Inflammatory macrophage (primary cell): ENCODE results near the gene MCM8.

Experiments used
- DNase-seq, 2 donors: peaks; one replicate each; pipeline ENCODE4 v3.0.0-alpha.2; 2020 to 2022

Gene MCM8

DNA sequence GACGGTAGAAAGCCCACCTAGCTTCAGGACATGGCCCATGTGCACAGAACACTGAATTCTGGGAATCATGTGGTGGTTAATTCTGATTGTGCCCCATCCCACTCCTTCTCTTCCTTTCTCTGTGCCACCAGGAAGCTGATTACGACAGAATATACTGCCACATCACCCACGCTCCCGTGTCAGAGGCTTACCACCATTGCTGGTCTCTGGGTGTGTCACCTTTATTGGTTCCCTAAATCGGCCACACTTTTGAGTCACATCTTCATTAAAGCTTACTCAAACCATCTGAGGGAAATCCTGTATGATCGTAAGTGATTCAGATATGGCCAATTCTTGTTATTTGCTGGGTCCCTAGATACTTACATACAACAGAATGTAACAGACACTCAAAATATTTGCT is 3.2 kb upstream of the MCM8 start:
- peak; percentile 93 to 96 for DNase-seq

DNA sequence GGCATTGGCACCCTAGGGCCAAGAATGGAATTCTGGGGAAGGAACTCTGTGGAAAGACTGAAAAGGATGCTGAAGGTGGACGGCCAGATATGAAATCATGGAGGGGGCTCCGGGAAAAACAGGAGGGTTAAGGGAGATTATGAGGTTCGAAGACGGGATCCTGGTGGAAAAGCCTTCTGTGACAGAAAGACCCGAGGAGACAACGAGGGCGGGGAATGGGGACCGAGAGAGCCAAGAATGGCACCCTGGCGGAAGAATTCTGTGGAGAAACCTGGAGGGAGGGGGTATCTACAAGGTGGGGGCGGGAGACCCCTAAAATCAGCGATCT is 545 bp upstream of the MCM8 start:
- DNase-seq, result no peak

DNA sequence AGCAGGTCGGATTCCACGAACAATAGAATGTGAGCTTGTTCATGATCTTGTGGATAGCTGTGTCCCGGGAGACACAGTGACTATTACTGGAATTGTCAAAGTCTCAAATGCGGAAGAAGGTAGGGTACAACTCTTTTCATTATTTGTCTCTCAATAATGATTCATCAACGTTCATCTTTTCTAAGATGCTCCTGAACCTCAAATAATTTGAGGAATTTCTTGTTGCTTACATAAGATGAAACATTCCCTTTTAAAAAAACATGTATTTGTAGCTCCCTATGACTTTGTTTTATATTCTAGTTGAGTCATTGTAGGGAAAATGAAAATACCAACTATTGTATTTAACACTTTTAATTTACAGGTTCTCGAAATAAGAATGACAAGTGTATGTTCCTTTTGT is 17.0 kb downstream of the MCM8 start:
- DNase-seq, result no peak

DNA sequence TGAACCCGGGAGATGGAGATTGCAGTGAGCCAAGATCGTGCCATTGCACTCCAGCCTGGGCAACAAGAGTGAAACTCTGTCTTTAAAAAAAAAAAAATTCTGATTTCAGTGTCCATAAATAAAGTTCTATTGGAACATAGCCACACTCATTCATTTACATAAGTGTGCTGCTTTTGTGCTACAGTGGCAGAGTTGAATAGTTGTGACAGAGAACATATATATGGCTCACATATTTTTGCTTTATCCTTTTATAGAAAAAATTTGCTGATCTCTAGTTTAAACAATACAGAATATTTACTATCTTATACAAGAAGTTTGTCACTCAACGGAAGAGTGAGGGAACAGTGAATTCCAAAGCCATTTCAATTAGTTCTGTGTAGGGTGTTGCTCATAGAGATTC is 18.0 kb downstream of the MCM8 start:
- DNase-seq, result no peak

DNA sequence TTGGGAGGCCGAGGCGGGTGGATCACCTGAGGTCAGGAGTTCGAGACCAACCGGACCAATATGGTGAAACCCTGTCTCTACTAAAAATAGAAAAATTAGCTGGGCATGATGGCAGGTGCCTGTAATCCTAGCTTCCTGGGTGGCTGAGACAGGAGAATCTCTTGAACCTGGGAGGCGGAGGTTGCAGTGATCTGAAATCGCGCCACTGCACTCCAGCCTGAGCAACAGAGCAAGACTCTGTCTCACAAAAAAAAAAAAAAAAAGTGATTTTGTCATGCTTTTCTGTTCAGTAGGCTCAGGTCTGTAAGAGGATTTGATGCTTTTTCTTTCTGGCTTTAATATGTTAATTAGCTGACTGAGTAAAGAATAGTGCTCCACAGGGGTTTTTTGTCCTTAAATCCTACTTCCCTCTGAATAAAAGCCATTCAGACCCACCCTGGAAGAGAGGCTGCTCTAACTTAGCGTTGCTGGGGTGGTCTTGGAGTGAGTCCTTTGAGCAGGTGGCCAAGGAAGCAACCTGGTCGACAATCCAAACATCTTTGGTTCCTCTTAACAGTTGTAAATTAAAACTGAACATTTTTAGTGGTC is 19.0 kb downstream of the MCM8 start:
- no peak for DNase-seq

DNA sequence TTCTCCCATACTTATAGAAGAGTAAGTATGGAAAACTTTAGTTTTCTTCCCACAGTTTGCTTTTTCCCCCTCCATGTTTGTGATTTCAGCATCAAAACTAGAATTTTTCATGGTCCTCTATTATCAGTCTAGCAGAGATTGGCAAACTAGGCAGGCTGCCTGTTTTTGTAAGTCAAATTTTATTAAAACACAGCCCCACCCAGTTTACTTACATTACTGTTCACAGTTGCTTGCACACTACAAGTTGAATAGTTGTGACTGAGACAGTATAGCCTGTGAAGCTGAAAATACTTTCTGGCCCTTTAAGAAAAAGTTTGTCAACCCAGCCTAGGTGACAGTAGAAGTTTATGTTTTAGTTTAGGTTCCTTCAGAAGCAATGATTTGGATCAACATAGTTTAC is 19.5 kb downstream of the MCM8 start:
- DNase-seq, result no peak

DNA sequence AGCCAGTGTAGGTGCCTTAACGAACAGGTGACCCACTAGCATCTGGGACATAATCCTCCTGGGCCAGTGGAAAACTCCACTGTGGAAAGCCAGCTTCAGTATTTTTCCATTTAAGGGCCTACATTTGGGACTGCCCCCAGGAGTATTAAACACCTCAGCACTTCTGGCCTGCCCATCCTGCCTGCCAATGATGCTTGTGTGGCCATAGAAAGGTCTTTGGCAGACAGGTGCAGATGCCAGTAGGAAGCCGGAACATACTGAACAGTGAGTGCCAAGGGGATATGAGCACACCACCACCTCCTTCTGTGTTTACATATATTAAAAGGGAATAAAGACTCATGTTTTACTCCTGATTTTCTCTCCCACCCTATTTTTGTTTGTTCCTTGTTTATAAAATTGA is 19.9 kb downstream of the MCM8 start:
- no peak for DNase-seq

DNA sequence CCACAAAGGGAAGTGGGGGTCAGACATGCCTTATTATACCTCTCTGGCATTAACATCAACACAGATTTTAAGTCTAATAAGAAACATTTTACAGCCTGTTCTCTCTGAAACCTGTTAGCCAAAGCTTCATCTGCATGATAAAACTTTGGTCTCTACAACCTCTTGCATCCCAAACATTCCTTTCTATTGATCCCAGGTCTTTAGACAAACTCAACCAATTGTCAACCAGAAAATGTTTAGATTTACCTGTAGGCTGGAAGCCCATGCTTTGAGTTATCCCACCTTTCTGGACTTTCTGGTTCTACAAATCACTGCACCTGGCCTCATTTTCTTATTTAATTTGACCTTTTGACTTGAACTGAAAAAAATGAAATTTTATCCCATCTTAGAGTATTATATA is 20.8 kb downstream of the MCM8 start:
- DNase-seq, result no peak

DNA sequence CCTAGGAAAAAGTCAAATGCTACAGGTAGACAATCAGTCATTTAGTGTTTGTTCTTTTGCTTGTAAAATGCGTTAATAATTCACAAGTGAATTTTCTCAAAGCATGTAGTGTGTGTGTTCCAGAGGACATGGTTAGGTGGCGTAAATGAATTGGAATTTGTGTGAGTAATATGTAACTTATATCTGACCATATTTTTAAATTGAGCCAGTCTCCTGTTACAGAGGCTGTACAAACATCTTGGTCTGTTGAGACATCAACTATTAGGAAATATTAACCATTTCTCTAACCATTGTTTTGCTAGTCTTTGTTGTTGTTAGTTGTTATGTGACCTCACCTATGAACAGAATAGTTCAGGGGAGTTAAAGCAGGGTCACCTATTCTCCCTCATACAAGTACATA is 22.7 kb downstream of the MCM8 start:
- DNase-seq, result no peak

DNA sequence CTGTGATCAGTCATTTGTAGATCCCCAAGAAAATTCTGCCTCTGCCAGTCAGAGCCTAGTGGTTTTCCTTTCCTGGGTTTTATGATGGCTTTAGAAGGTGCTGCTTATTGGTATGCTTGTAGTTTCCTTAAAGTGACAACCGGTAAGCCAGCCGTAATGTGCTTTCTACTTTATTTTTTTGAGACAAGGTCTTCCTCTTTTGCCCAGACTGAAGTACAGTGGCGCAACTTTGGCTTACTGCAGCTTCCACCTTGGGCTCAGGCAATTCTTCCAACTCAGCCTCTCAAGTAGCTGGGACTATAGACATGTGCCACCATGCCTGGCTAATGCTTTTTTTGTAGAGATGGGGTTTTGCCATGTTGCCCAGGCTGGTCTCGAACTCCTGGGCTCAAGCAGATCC is 23.5 kb downstream of the MCM8 start:
- DNase-seq, result peak; percentile 56 to 60

DNA sequence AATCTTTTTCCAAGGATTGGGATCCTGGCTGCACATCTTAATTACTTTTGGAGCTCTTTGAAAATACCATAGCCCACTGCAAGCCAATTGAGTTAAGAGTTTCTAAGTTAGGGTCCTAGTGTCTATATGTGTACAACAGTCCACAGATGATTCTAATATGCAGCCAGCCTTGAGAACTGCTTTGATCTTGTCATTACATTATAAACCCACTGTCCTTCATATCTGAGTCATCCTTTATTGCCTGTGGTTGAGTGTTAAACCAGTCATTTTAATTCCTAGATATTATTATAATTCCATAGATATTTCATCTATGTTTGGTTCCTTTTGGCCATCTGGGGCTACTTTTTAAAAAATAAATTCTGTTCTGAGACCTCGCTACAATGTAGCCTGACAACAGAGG is 24.1 kb downstream of the MCM8 start:
- no peak for DNase-seq

DNA sequence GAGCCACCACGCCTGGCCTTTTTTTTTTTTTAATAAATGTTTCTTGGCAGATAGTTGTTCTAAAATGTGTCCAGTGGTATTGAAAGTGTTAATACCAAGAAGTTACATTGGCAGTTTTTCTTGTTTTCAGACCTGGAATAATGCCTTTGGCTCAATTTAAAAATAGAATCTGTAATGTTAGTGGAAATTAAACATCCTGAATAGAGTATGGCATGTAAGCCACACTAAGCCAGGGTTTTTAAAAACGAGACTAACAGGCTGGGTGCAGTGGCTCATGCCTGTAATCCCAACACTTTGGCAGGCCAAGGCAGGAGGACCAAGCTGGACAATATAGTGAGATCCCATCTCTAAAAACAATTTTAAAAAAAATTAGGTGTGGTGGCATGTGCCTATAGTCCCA is 25.3 kb downstream of the MCM8 start:
- no peak for DNase-seq

DNA sequence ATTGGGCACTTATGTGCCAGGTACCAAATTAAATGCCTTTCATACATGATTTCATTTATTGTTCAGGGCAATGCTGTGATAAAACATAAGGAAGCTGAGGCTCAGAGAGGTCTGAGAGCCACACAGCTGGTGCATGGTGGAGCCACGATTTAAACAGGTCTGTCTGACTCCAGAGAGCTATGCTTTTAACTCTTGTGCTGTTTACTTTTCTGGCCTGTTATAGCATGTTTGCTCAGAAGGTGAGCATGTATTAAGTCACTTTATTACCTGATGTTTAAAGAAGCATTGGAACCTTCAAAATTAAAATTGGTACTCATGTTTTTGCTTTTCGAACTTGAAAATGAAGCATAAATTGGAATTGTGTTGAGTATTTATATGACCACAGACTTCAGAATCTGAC is 26.8 kb downstream of the MCM8 start:
- no peak for DNase-seq

DNA sequence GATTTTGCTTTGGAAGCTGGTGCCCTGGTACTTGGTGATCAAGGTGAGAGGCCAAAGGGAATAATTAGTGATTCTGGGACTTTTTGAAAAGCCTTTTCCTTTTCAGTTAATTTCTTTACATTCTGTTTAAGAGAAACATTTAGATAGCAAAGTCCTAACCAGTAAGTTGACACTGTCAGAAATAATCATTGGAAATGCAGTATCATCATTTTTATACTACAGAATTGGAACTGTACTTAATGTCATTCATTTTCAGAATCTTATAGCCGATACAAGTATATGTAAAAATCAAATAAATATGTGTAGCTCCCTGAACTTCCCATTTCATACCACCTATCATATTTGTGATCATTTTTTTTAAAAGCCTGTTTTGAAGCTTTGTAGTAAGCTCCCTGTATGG is 27.5 kb downstream of the MCM8 start:
- no peak for DNase-seq

DNA sequence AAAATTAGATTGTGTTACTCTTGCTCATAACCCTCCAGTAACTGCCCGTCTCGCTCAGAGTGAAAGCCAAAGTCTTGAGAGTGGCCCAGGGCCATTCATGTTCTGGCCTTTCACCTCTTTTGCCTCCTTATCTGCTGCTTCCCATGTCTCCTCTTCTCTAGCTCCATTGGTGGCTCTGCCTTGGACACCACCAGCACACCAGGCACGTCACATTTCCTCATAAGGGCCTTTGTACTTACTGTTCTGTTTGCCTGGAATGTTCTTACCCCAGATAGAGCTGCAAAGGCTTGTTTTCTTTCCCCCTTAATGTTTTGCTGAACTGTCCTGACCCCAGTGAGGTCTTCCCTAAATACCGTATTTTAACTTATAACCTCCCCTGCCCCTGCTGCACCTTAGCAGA is 29.3 kb downstream of the MCM8 start:
- no peak for DNase-seq

DNA sequence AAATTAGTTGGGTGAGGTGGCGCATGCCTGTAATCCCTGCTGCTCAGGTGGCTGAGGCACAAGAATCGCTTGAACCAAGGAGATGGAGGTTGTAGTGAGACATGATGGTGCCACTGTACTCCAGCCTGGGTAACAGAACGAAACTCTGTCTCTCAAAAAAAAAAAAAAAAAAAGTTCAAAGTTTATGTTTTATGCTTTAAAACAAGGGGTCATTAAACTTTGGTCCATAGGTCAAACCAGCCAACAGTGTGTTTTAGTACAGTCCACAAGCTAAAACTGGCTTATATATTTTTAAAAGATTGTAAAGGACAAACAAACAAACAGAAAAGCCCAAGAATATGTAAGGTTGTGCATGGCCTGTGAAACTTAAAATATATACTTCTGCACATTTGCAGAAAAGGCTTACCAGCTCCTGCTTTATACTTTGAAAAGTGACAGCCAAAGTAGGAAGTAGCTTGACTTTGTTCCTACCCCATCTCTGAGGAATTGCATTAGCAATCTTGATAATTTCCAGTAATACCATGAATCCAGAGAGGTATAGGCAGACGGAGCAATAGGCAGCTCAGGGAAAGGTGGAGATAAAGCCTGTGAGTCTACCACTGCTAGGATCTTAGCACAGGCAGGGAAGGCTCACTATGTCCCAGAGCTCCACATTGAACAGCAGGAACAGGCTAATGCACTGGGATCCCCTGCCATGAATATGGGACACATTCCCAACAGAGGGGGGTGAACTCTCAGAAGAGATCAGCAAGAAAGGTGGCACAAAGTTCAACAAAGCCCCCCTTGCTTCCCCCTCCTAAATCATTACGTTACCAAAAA is 30.5 kb downstream of the MCM8 start:
- no peak for DNase-seq

DNA sequence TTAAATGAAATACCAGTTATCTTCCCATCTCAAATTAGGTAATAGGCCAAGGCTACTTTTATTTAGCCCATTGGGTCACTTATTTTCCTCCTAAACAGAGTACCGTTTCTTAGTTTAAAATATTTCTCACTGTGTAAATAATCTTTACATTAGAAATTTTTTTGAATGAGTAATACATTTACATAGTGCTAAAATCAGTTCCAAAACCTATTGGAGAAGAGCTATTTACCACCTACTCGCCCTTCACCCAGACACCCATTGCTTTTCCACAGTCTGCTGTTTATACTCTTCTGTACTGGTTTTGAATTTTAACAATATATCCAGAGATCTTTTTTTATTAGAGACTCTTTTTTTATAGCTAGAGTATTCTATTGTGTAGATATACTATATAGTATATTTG is 36.9 kb downstream of the MCM8 start:
- no peak for DNase-seq

DNA sequence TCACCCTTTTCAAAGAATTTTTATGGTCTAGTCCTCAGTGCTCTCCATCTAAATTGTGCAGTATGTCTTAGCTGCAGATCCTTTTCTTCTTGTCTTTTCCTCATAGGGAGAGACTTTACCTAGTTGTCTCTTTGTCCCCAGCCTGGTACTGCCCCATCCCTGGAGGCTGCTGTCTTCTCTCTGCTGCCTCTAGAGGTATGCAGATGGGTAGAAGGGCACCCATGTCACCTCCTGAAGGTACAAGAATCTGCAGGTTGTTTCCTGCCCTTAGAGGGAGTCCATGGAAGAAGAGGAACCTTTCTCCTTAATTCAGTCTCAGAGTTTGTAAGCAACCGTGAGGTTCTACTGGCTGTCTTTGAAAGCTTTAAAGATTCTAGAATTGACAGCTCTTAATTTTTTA is 39.1 kb downstream of the MCM8 start:
- no peak for DNase-seq

DNA sequence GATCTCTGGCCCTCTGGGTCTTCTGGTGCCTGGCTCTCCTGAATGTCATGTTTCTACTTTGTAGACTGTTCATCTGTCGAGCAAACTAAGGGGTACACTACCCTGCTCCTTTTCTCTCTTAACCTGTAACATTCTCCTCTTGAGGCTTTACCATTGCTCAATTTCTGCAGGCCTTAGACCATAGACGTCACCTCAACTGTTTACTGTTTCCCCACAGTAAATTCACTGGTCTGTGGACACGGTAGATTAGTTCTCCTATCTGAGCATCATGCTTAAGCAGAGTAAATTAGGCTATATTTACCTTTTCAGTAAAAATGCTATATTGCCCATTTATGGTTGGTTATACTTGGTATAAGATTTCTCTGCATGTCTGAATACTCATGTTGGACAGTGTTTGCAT is 40.5 kb downstream of the MCM8 start:
- no peak for DNase-seq

DNA sequence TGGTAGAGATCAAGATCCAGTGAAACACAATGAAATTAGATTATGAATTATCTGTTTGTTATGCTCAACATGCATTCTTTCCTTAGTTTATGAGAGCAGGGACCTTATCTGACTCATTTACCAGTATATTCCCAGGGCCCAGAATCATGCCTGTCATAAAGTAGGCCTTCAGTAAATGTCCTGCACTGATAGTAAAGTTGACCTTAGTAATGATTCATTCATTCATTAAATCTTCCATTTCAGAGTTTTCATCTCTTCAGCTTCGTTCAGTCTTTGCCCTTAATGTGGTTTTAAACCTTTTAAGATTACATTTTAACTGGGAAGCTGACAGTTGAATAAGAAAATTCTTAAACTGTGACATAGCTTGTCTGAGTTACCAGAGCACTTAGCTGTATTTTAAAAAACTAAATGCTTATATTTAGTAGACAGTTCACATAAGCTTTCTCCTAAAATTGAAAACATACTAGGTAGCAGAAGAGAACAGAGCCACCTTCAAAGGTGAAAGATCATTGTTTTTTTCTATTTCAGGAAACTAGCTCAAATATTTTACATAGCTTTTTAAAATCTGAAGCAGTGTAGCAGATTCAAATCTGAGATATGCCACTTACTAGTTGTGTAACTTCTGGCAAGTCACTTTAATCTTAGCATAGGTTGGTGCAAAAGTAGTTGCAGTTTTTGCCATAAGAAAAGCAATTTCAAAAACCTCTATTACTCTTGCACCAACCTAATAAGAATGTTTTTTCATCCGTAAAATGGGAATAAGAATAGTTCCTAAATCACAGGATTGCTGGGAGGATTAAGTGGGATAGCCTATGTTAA is 41.4 kb downstream of the MCM8 start:
- no peak for DNase-seq

DNA sequence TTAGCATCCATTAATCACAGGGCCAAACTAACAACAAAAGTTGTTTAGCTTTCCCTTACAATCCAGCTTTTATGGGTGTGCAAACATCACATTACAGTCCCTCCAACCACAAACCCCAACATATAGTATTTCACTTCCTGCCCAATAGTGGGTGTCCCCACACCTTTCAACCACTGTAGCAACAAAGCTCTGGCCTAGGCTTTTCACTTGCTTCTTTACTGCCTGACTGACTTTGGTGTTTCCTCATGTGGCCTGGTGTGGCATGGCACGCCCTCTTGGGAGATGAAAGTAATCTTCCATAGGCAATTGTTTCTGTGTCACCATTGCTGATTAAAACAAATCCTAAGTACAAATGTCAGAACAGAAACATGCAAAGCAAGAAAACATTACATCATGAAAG is 46.3 kb downstream of the MCM8 start:
- no peak for DNase-seq

DNA sequence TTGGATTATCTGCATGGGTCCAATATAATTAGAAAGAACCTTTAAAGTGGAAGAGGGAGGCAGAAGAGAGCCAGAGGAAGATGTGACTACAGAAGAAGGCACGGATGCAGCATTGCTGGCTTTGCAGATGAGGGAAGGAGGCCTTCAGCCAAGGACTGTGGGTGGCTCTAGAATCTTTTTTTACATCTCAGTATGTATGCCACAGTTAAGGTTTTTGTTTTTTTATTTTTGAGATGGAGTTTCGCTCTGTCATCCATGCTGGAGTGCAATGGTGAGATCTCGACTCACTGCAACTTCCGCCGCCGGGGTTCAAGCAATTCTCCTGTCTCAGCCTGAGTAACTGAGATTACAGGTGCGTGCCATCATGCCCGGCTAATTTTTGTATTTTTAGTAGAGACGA is 49.3 kb downstream of the MCM8 start:
- no peak for DNase-seq

DNA sequence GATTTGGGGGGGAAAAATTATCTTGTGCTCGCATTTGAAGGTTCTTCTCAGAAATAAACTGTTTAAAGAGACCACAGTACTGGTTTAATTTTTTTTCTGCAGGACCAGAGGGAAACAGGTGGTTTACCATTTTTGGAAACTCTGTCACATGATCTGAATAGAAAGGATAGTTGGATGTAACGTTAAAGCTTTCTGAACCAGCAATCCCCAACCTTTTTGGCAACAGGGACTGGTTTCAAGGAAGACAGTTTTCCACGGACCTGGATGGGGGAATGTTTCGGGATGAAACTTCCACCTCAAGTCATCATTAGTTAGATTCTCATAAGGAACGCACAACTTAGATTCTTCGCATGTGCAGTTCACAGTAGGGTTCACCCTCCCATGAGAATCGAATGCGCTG is 50.4 kb downstream of the MCM8 start:
- DNase-seq, result no peak

DNA sequence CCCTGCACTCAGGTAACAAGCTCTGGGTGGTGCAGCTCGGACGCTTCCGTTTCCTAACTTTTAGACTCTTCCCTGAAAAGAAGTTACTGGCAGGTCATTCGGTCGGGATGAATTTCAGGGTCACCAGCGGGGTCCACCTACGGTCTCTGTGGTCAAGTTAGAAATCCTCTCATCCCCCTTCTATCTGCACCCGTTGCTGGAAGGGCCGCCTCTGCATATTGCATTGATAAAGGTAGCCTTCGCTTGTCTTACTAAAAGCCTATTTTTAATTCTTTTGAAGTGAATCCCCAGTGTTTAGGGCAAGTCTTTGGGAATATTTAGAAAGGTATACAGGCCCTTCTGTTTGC is 56.1 kb downstream of the MCM8 start:
- DNase-seq, result no peak
